Stimulated activated CD4-positive, alpha-beta T cell treated with anti-CD3 and anti-CD28 coated beads, Interleukin-4, amount 100 ng/mL, for 24 hours (primary cell): ENCODE results near the gene GDF9.
"Not testable (repeated sequence)": the region's sequence is repeated elsewhere in the genome, so short reads cannot be mapped to it uniquely, and the experiment has no call there.

ENCODE experiments used
- DNase-seq: peaks from one replicate; pipeline ENCODE4 v3.0.0-alpha.2; 2020

The GDF9 gene

GRCh38 chr5:132872788-132873118, 6.5 kb upstream of the GDF9 start:
- DNase-seq: no peak

GRCh38 chr5:132871459-132872284, 5.4 kb upstream of the GDF9 start:
- no peak for DNase-seq

- no peak for DNase-seq
These were observed 4.5 kb upstream of the GDF9 start for GRCh38 chr5:132870801-132871200.

GRCh38 chr5:132868754-132869153, 2.5 kb upstream of the GDF9 start:
- no peak for DNase-seq

- no peak for DNase-seq
These were observed 780 bp upstream of the GDF9 start for GRCh38 chr5:132867046-132867451.

- no peak for DNase-seq
These were observed 464 bp downstream of the GDF9 start for GRCh38 chr5:132865668-132866341.

GRCh38 chr5:132860742-132861141, 5.5 kb downstream of the GDF9 start:
- DNase-seq: no peak

GRCh38 chr5:132859889-132860437, 6.3 kb downstream of the GDF9 start:
- DNase-seq: no peak

- no peak for DNase-seq
These were observed 10.3 kb downstream of the GDF9 start for GRCh38 chr5:132856011-132856410.

- DNase-seq: not testable (repeated sequence)
These were observed 11.3 kb downstream of the GDF9 start for GRCh38 chr5:132854992-132855391.

- DNase-seq: no peak
These were observed 12.0 kb downstream of the GDF9 start for GRCh38 chr5:132854301-132854700.

GRCh38 chr5:132853790-132854189, 12.5 kb downstream of the GDF9 start:
- DNase-seq: no peak

GRCh38 chr5:132853323-132853722, 12.9 kb downstream of the GDF9 start:
- no peak for DNase-seq

GRCh38 chr5:132850066-132850465, 16.2 kb downstream of the GDF9 start:
- no peak for DNase-seq

- DNase-seq: no peak
These were observed 16.9 kb downstream of the GDF9 start for GRCh38 chr5:132849347-132849746.

GRCh38 chr5:132848270-132848669, 18.0 kb downstream of the GDF9 start:
- no peak for DNase-seq

GRCh38 chr5:132841305-132841704, 25.0 kb downstream of the GDF9 start:
- no peak for DNase-seq

GRCh38 chr5:132840896-132841295, 25.4 kb downstream of the GDF9 start:
- DNase-seq: no peak

GRCh38 chr5:132840313-132840712, 26.0 kb downstream of the GDF9 start:
- no peak for DNase-seq

- no peak for DNase-seq
These were observed 26.6 kb downstream of the GDF9 start for GRCh38 chr5:132839426-132840301.

- DNase-seq: no peak
These were observed 27.6 kb downstream of the GDF9 start for GRCh38 chr5:132838516-132839282.

- DNase-seq: no peak
These were observed 28.4 kb downstream of the GDF9 start for GRCh38 chr5:132837868-132838267.
